GM19324 (cell line): ENCODE measurements around the gene NPRL2.

Source experiments
- ATAC-seq: cut with Tn5 transposase; IDR thresholded peaks from one replicate; pipeline ENCODE4 v1.9.1; 2021; ENCODE audit warnings: mild to moderate bottlenecking, moderate library complexity; ENCODE audit not compliant: unreplicated experiment, low FRiP score

NPRL2 gene

GRCh38 chr3:50333744-50334328 lies 16.7 kb downstream of the NPRL2 start:
- ATAC-seq, result no peak

GRCh38 chr3:50331364-50331907 lies 19.1 kb downstream of the NPRL2 start:
- ATAC-seq, result no peak

GRCh38 chr3:50330330-50330729 lies 20.2 kb downstream of the NPRL2 start:
- ATAC-seq, result no peak

- ATAC-seq, result peak; percentile 80
Observed at GRCh38 chr3:50327943-50328691, 22.5 kb downstream of the NPRL2 start, which contains the start of gene TUSC2. TSS of gene TUSC2 (minus strand) at chr3:50328223. CDS start at chr3:50328099, 124 bp downstream.

GRCh38 chr3:50327129-50327528 lies 23.4 kb downstream of the NPRL2 start:
- ATAC-seq, result no peak

GRCh38 chr3:50326182-50326541 lies 24.4 kb downstream of the NPRL2 start:
- no peak for ATAC-seq

- no peak for ATAC-seq
Observed at GRCh38 chr3:50325497-50326181, 24.9 kb downstream of the NPRL2 start.

- no peak for ATAC-seq
Observed at GRCh38 chr3:50325113-50325480, 25.5 kb downstream of the NPRL2 start.

GRCh38 chr3:50324351-50325112 lies 26.0 kb downstream of the NPRL2 start:
- no peak for ATAC-seq

- ATAC-seq, result no peak
Observed at GRCh38 chr3:50323614-50324199, 26.9 kb downstream of the NPRL2 start.

GRCh38 chr3:50323092-50323600 lies 27.4 kb downstream of the NPRL2 start:
- no peak for ATAC-seq

- no peak for ATAC-seq
Observed at GRCh38 chr3:50322386-50323091, 28.0 kb downstream of the NPRL2 start, which contains the start of gene HYAL2. TSS of gene HYAL2 (minus strand) at chr3:50322745. CDS start at chr3:50320489, 2,256 bp downstream.

- ATAC-seq, result no peak
Observed at GRCh38 chr3:50322115-50322385, 28.5 kb downstream of the NPRL2 start.

- peak; percentile 83 for ATAC-seq
Observed at GRCh38 chr3:50321336-50322114, 29.1 kb downstream of the NPRL2 start.

- ATAC-seq, result peak; percentile 52
Observed at GRCh38 chr3:50320853-50321335, 29.7 kb downstream of the NPRL2 start.

GRCh38 chr3:50319894-50320625 lies 30.5 kb downstream of the NPRL2 start:
- ATAC-seq, result no peak

GRCh38 chr3:50319181-50319893 lies 31.2 kb downstream of the NPRL2 start:
- ATAC-seq, result no peak
